GM21360 (cell line): ENCODE measurements around the gene PHACTR2.

ENCODE experiments used
- ATAC-seq: cut with Tn5 transposase; IDR thresholded peaks from one replicate; pipeline ENCODE4 v1.9.1; 2021; ENCODE audit warnings: mild to moderate bottlenecking, moderate library complexity; ENCODE audit not compliant: unreplicated experiment

The PHACTR2 gene

GRCh38 chr6:143696664-143697000, 18.9 kb downstream of the PHACTR2 start:
- no peak for ATAC-seq

- ATAC-seq = no peak
Measured at GRCh38 chr6:143697076-143697800, 19.5 kb downstream of the PHACTR2 start.

- ATAC-seq = no peak
Measured at GRCh38 chr6:143698329-143698728, 20.6 kb downstream of the PHACTR2 start.

- ATAC-seq = no peak
Measured at GRCh38 chr6:143698759-143699429, 21.1 kb downstream of the PHACTR2 start.

- no peak for ATAC-seq
Measured at GRCh38 chr6:143699430-143699825, 21.7 kb downstream of the PHACTR2 start.

- ATAC-seq = no peak
Measured at GRCh38 chr6:143700684-143701348, 23.1 kb downstream of the PHACTR2 start.

GRCh38 chr6:143701349-143702234, 23.8 kb downstream of the PHACTR2 start:
- ATAC-seq = no peak

GRCh38 chr6:143705569-143705968, 27.8 kb downstream of the PHACTR2 start:
- ATAC-seq = no peak

- no peak for ATAC-seq
Measured at GRCh38 chr6:143707697-143708096, 29.9 kb downstream of the PHACTR2 start.

- ATAC-seq = no peak
Measured at GRCh38 chr6:143708889-143709288, 31.1 kb downstream of the PHACTR2 start.

- ATAC-seq = no peak
Measured at GRCh38 chr6:143711714-143712113, 33.9 kb downstream of the PHACTR2 start.

- no peak for ATAC-seq
Measured at GRCh38 chr6:143718472-143718871, 40.7 kb downstream of the PHACTR2 start.

GRCh38 chr6:143721642-143722041, 43.9 kb downstream of the PHACTR2 start:
- ATAC-seq = no peak

GRCh38 chr6:143724876-143725275, 47.1 kb downstream of the PHACTR2 start:
- ATAC-seq = no peak

- ATAC-seq = no peak
Measured at GRCh38 chr6:143726015-143726647, 48.4 kb downstream of the PHACTR2 start.

- no peak for ATAC-seq
Measured at GRCh38 chr6:143727035-143727434, 49.3 kb downstream of the PHACTR2 start.

- ATAC-seq = no peak
Measured at GRCh38 chr6:143731789-143732188, 54.0 kb downstream of the PHACTR2 start.

GRCh38 chr6:143732536-143732935, 54.8 kb downstream of the PHACTR2 start:
- no peak for ATAC-seq

- ATAC-seq = no peak
Measured at GRCh38 chr6:143733510-143733909, 55.7 kb downstream of the PHACTR2 start.

- no peak for ATAC-seq
Measured at GRCh38 chr6:143734641-143735063, 56.9 kb downstream of the PHACTR2 start.
